K562 (cell line): ENCODE data around the gene CNTD1. TPM values are rescaled to one million over a fixed set of nuclear protein-coding genes. Genes with fewer than 3 reads are reported as not detected.

Source experiments
- ATAC-seq: fragments of 200-7000 bp; cut with Tn5 transposase; 3 replicates; pipeline ENCODE4 v1.9.1; 2020; ENCODE audit warnings: moderate library complexity
- BruUV-seq: library from RNA; stranded (reverse); fragments of 400-500 nt; replicated peaks from 2 replicates; lab custom pipeline; 2021; lab: Mats Ljungman, UMichigan
- CTCF ChIA-PET: fragments of 300-600 bp; formaldehyde crosslinking; extraction: SDS; loops from one replicate; lab custom pipeline; 2021; ENCODE audit warnings: low intra/inter-chr PET ratio; lab: Yijun Ruan, JAX
- POLR2A ChIA-PET: fragments of 300-600, 350-650 bp; sonication (Branson Sonifier 250); formaldehyde crosslinking; extraction: SDS; loops from one replicate; lab custom pipeline; 2021; ENCODE audit warnings: antibody characterized with exemption, inconsistent platforms; lab: Yijun Ruan, JAX
- DNase-seq, 4 experiments: peaks; one replicate each; pipeline versions ENCODE4 v3.0.0 to v3.0.0-alpha.2; 2011 to 2018; ENCODE audit warnings: low spot score in 3 of 4, mixed read lengths in 3 of 4; ENCODE audit errors: extremely low read depth in 1 of 4
- FAIRE-seq: peaks from 2 replicates; lab custom pipeline; 2011; peaks lifted over from hg19 to GRCh38; lab: Jason Lieb, UNC
- H2AFZ ChIP-seq: 2 replicates; pipeline ENCODE4 v1.6.0; 2011; ENCODE audit warnings: low read depth, low read length, control low read depth, inconsistent platforms
- H3K27ac ChIP-seq: fragments of 200-600 bp; 3 replicates; pipeline ENCODE4 v1.8.0; 2011; ENCODE audit warnings: low read depth, mild to moderate bottlenecking, control low read depth, inconsistent platforms, low read length, moderate library complexity, mixed read lengths; ENCODE audit errors: extremely low read depth
- H3K27me3 ChIP-seq, 2 experiments: fragments of 300-600 bp in 1 of 2; 2 replicates in 1 of 2; 3 replicates in 1 of 2; pipeline versions ENCODE4 v1.6.0 to v1.8.0; 2011; ENCODE audit warnings: inconsistent platforms in 2 of 2, low read length in 2 of 2, mild to moderate bottlenecking in 1 of 2, mixed read lengths in 1 of 2, moderate library complexity in 1 of 2; ENCODE audit not compliant: control insufficient read depth in 2 of 2, insufficient read depth in 2 of 2
- H3K36me3 ChIP-seq: fragments of 300-600 bp; 3 replicates; pipeline ENCODE4 v1.8.0; 2011; ENCODE audit warnings: mild to moderate bottlenecking, low read length, inconsistent platforms; ENCODE audit not compliant: control insufficient read depth, insufficient read depth
- H3K4me1 ChIP-seq, 2 experiments: fragments of 200-600 bp in 1 of 2; replicated peaks in 1 of 2; 2 replicates in 1 of 2; 3 replicates in 1 of 2; pipeline versions ENCODE4 v1.5.1 to v1.8.0; 2011; ENCODE audit warnings: inconsistent platforms in 2 of 2, low read length in 2 of 2, mild to moderate bottlenecking in 1 of 2, mixed read lengths in 1 of 2, moderate library complexity in 1 of 2; ENCODE audit not compliant: control insufficient read depth in 2 of 2, insufficient read depth in 2 of 2
- H3K4me2 ChIP-seq: 2 replicates; pipeline ENCODE4 v1.6.1; 2011; ENCODE audit warnings: low read length, control low read depth, inconsistent platforms, mixed read lengths; ENCODE audit not compliant: insufficient read depth
- H3K4me3 ChIP-seq: fragments of 200-600 bp; sonication (generic), shearing (Covaris generic); 2 replicates; pipeline ENCODE4 v1.5.1; 2016; ENCODE audit warnings: control low read depth, inconsistent platforms
- H3K79me2 ChIP-seq: fragments of 200-600 bp; 3 replicates; pipeline ENCODE4 v1.8.0; 2011; ENCODE audit warnings: low read length, inconsistent platforms; ENCODE audit not compliant: control insufficient read depth, insufficient read depth
- H3K9ac ChIP-seq, 2 experiments: 2 replicates each; pipeline versions ENCODE4 v1.6.0 to v1.6.1; 2011; ENCODE audit warnings: low read depth in 2 of 2, low read length in 2 of 2, control low read depth in 1 of 2, inconsistent platforms in 1 of 2, mild to moderate bottlenecking in 1 of 2, mixed read lengths in 1 of 2; ENCODE audit not compliant: insufficient read depth in 1 of 2
- H3K9me1 ChIP-seq: one replicate; pipeline ENCODE4 v1.6.0; 2011; ENCODE audit warnings: inconsistent platforms, mild to moderate bottlenecking, low read length, moderate library complexity; ENCODE audit not compliant: control insufficient read depth, insufficient read depth
- H3K9me3 ChIP-seq: replicated peaks from 2 replicates; pipeline ENCODE4 v1.5.1; 2011; ENCODE audit warnings: low read depth, low read length, inconsistent platforms; ENCODE audit not compliant: control insufficient read depth, insufficient read depth
- H4K20me1 ChIP-seq: replicated peaks from 2 replicates; pipeline ENCODE4 v1.6.1; 2011; ENCODE audit warnings: low read length, inconsistent platforms, mixed read lengths; ENCODE audit not compliant: control insufficient read depth, insufficient read depth
- CEBPB ChIP-seq: fragments of 450-650 bp; IDR thresholded peaks from 2 replicates; pipeline ENCODE4 v1.6.1; 2016; ENCODE audit warnings: missing genetic modification characterization, missing compliant biosample characterization
- ELF1 ChIP-seq: fragments of 200-800 bp; sonication (Bioruptor generic); IDR thresholded peaks from 2 replicates; pipeline ENCODE4 v1.6.1; 2016; ENCODE audit warnings: missing genetic modification characterization, missing compliant biosample characterization
- RBM22 ChIP-seq: fragments of 200-400 bp; formaldehyde crosslinking; IDR thresholded peaks from 2 replicates; pipeline ENCODE4 v1.6.1; 2018; ENCODE audit warnings: low read length, low read depth; ENCODE audit not compliant: poor library complexity, severe bottlenecking
- XRCC3 ChIP-seq: fragments of 450-650 bp; IDR thresholded peaks from 2 replicates; pipeline ENCODE4 v1.6.1; 2017; ENCODE audit warnings: mild to moderate bottlenecking, moderate library complexity
- ZBTB26 ChIP-seq: fragments of 450-650 bp; formaldehyde crosslinking; IDR thresholded peaks from 2 replicates; pipeline ENCODE4 v1.4.0; 2022; ENCODE audit warnings: missing genetic modification characterization
- ZNF239 ChIP-seq: fragments of 250-450 bp; sonication (Bioruptor Pico); IDR thresholded peaks from 2 replicates; pipeline ENCODE4 v1.4.0; 2020; ENCODE audit warnings: mild to moderate bottlenecking
- ZNF318 ChIP-seq, 2 experiments: fragments of 450-650 bp; IDR thresholded peaks; 2 replicates each; pipeline ENCODE4 v1.6.1; 2016; ENCODE audit warnings: mild to moderate bottlenecking in 2 of 2, borderline replicate concordance in 1 of 2, low read depth in 1 of 2, moderate library complexity in 1 of 2
- ZNF41 ChIP-seq: fragments of 250-450 bp; sonication (Bioruptor Pico); conservative IDR thresholded peaks from 2 replicates; pipeline ENCODE4 v1.4.0; 2020; ENCODE audit warnings: mild to moderate bottlenecking
- WGBS: fragments of 100-300 bp; shearing (Covaris generic); methylation state at CpG from one replicate; pipeline ENCODE4 v1.1.6; 2016; ENCODE audit warnings: low coverage, mixed read lengths; ENCODE audit not compliant: insufficient coverage; ENCODE audit errors: missing lambda C conversion rate; 5-methylcytosine and 5-hydroxymethylcytosine counted together
- in situ Hi-C: fragments of 300-500 bp; cut with MboI; formaldehyde crosslinking; loops from 4 replicates; pipeline ENCODE4 v1.15.0; 2018; ENCODE audit warnings: inconsistent platforms, mixed read lengths
- intact Hi-C: fragments of 100-400 bp; cut with micrococcal nuclease; formaldehyde crosslinking; loops from 2 replicates; pipeline ENCODE4 v1.14.2; 2022
- polyA plus RNA-seq, 8 experiments: library from polyadenylated mRNA; depleted of rRNA in 4 of 8; stranded (reverse) in 5 of 8; unstranded in 3 of 8; fragments of >200 nt; fragmentation: Nextera tagmentation in 2 of 8; fragmentation: Illumina TruSeq in 1 of 8; extraction: Ambion mirVana in 2 of 8; extraction: Trizol in 1 of 8; gene quantifications; 2 replicates each; pipeline versions ENCODE4 v1.2.1 to v1.2.3, GENCODE V29; 2011 to 2014; ENCODE audit warnings: inconsistent platforms in 1 of 8, missing spikeins in 1 of 8
- total RNA-seq, 7 experiments: library from RNA; depleted of rRNA in 6 of 7; stranded (reverse); fragments of >200 nt in 6 of 7; fragmentation: Illumina TruSeq in 2 of 7; extraction: Trizol in 2 of 7; gene quantifications; 2 replicates each; pipeline versions ENCODE4 v1.2.1 to v1.2.3, GENCODE V29; 2011 to 2021; ENCODE audit warnings: low replicate concordance in 1 of 7

The CNTD1 gene
- total and polyA plus RNA-seq, 9 of the 15 experiments (the other 6 are each of a cell fraction or from before 2014, with no cell fraction given): 0.12 to 0.86 (median 0.41) TPM; not detected in 1

GRCh38 chr17:42760652-42761581 is 37.7 kb upstream of the CNTD1 start, which contains the start of gene RAMP2:
TSS of gene RAMP2 (plus strand) at chr17:42761227. CDS start at chr17:42761262, 35 bp downstream.
- intact Hi-C loops: loop anchor here (5.0 kb wide), 1 partner anchor 184 kb away; the partner anchor contains the start of gene PSMC3IP

More at GRCh38 chr17:42760652-42761581, 37.7 kb upstream of the CNTD1 start, which contains the start of gene RAMP2:
- CTCF ChIA-PET: interaction anchor here (3.8 kb wide), 1 partner anchor 40 kb away, joined by 34 read pairs; no protein-coding TSS in a partner anchor
- no peak for DNase-seq
- no peak for FAIRE-seq
- no peaks in the 10 kb centered on the region for H3K9me1 ChIP-seq
- no peak within 1 kb of the TSS for H2AFZ ChIP-seq
- H3K79me2 ChIP-seq: no peaks in the 10 kb centered on the region
- 70% methylated on average over 16 of the region's 92 CpGs for WGBS
- no peaks in the 10 kb centered on the region for H4K20me1 ChIP-seq
- peaks cover 8 to 21% of the 10 kb centered on the region in 2 experiments; a peak in 3 of 5 replicates for H3K4me1 ChIP-seq
- BruUV-seq: no TSS peak
- TF ChIP-seq ZBTB26: no peak
- TF ChIP-seq ZNF41 (CRISPR knock-in tag): no peak
- no peak for TF ChIP-seq ZNF318 (IDR thresholded peaks at IDR 0.05; ENCODE audit: borderline replicate concordance in 1 of 2, low read depth in 1 of 2)
- no peak for TF ChIP-seq XRCC3
- no peak for TF ChIP-seq ELF1 (tag)
- TF ChIP-seq ZNF239 (CRISPR knock-in tag): no peak
- no peak for TF ChIP-seq CEBPB (tag)
- TF ChIP-seq RBM22: no peak
- H3K36me3 ChIP-seq: no peaks in the 10 kb centered on the region
- POLR2A ChIA-PET: interaction anchor here (1.2 to 1.4 kb wide), 3 partner anchors 11 to 13 kb away, joined by 5 to 6 read pairs (median 6); partner anchors contain the start of gene VPS25
- H3K4me3 ChIP-seq: no peak within 1 kb of the TSS
- H3K9ac ChIP-seq: no peak within 1 kb of the TSS; a peak in 1 of 4 replicates
- H3K4me2 ChIP-seq: no peak within 1 kb of the TSS
- no peak for ATAC-seq
- in situ Hi-C loops: no loop called here
- H3K9me3 ChIP-seq: no peaks in the 10 kb centered on the region
- no peaks in the 10 kb centered on the region for H3K27me3 ChIP-seq
- no peak within 1 kb of the TSS for H3K27ac ChIP-seq
